Activated B cell treated with CpG ODN at 0.5 μM for 24 hours (primary cell): ENCODE measurements around the gene RPL27. TPM values are rescaled to one million over a fixed set of nuclear protein-coding genes. Genes with fewer than 3 reads are reported as not detected.

ENCODE experiments used
- ATAC-seq: fragments of 200-7000 bp; cut with Tn5 transposase; one replicate; pipeline ENCODE4 v1.10.0; 2021; ENCODE audit warnings: low read depth, mild to moderate bottlenecking, moderate library complexity
- CTCF ChIA-PET: fragments of 350-600 bp; sonication (Branson Sonifier 250); formaldehyde crosslinking; loops from one replicate; lab custom pipeline; 2021; ENCODE audit warnings: antibody characterized with exemption; lab: Charles Lee
- POLR2A ChIA-PET: fragments of 350-600 bp; sonication (Branson Sonifier 250); formaldehyde crosslinking; loops from one replicate; lab custom pipeline; 2021; ENCODE audit warnings: antibody characterized with exemption; lab: Charles Lee
- DNase-seq: peaks from one replicate; pipeline ENCODE4 v3.0.0; 2022
- H3K27ac Mint-ChIP-seq: one replicate; pipeline ENCODE4 v1.8.0; 2020; ENCODE audit warnings: mixed read lengths
- H3K27me3 Mint-ChIP-seq: one replicate; pipeline ENCODE4 v1.8.0; 2021; ENCODE audit warnings: mixed read lengths
- H3K36me3 Mint-ChIP-seq: one replicate; pipeline ENCODE4 v1.8.0; 2021; ENCODE audit warnings: low read depth, mixed read lengths
- H3K4me1 Mint-ChIP-seq: one replicate; pipeline ENCODE4 v1.8.0; 2021; ENCODE audit warnings: mixed read lengths
- H3K4me3 Mint-ChIP-seq: one replicate; pipeline ENCODE4 v1.8.0; 2020; ENCODE audit warnings: mild to moderate bottlenecking, mixed read lengths
- H3K9me3 Mint-ChIP-seq: one replicate; pipeline ENCODE4 v1.8.0; 2020; ENCODE audit warnings: mixed read lengths
- intact Hi-C: fragments of 100-400 bp; cut with micrococcal nuclease; formaldehyde crosslinking; loops from one replicate; pipeline ENCODE4 v1.15.1; 2024
- total RNA-seq: library from RNA; stranded (reverse); gene quantifications from 2 replicates; pipeline ENCODE4 v1.2.3, GENCODE V29; 2022
- TF ChIP-seq, protein P1 (sequence below): fragments of 200-600 bp; IDR thresholded peaks from one replicate; pipeline ENCODE4 v1.8.0; 2022; ENCODE audit warnings: antibody characterized with exemption, mild to moderate bottlenecking

The RPL27 gene
- 1,189 and 1,266 TPM in 2 replicates for total RNA-seq

DNA sequence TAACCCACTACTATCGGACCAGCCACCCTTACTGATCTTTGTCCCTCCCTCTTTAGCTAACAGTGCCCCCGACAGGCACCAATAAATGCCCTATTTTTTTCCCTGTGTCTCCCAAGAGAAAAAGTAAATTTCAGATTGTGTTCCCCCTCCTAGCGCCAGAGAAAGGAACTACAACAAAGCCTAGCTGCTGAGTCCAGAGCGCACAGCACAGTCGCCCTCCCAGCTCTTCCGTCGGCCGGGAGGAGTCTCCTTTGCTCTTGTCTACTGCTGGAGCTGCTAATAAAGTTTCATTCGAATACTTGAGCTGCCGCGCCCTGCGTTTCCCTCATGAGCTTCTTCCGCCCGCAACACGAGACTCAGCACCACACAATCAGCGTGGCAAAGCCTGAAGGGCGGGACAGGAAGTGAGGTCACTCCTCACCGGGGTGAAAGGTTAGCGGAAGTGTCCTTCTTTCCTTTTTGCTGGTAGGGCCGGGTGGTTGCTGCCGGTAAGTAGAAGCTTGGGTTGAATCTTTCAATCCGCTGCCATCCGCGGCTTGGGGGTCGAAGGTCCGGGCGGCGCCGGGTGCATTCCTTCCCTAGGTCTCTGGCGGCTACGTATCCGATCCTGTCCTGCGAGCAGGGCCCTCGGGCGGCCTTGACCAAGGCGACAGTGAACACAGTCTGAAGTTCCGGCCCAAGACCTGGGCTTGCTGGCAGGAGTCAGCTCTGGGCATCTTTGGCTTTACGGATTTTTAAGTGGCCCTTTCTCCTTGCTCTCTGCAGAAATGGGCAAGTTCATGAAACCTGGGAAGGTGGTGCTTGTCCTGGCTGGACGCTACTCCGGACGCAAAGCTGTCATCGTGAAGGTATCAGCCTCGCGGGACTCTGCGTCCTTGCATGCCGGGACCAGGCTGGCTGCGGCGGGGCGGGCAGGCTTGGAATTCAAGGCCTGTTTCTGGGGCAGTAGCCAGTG lies at the start of gene RPL27:
Gene RPL27, plus strand, starts transcription at position 436 of the 955 bp plus-strand sequence. Its CDS starts 332 bp downstream, at position 768.
- TF ChIP-seq, protein P1, sequence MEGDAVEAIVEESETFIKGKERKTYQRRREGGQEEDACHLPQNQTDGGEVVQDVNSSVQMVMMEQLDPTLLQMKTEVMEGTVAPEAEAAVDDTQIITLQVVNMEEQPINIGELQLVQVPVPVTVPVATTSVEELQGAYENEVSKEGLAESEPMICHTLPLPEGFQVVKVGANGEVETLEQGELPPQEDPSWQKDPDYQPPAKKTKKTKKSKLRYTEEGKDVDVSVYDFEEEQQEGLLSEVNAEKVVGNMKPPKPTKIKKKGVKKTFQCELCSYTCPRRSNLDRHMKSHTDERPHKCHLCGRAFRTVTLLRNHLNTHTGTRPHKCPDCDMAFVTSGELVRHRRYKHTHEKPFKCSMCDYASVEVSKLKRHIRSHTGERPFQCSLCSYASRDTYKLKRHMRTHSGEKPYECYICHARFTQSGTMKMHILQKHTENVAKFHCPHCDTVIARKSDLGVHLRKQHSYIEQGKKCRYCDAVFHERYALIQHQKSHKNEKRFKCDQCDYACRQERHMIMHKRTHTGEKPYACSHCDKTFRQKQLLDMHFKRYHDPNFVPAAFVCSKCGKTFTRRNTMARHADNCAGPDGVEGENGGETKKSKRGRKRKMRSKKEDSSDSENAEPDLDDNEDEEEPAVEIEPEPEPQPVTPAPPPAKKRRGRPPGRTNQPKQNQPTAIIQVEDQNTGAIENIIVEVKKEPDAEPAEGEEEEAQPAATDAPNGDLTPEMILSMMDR, result peak; percentile 78
- ChIA-PET POLR2A (interaction anchor here (0.5 to 4.4 kb wide), 50 partner anchors 8 to 980 kb away, joined by 3 to 124 read pairs (median 6); partner anchors contain the start of genes AARSD1, AOC2, BECN1 and BRCA1), CTCF (interaction anchor here (0.7 to 2.5 kb wide), 23 partner anchors 8 to 420 kb away, joined by 3 to 19 read pairs (median 6); partner anchors contain the start of genes AARSD1, BECN1, IFI35 and NBR1)
- ATAC-seq, result peak; percentile 95
- Mint-ChIP-seq H3K4me1 (peaks cover 31% of the 10 kb centered on the region), H3K36me3 (peaks cover 60% of the 10 kb centered on the region), H3K27ac (peak within 1 kb of the TSS; percentile 97), H3K27me3 (no peaks in the 10 kb centered on the region), H3K9me3 (no peaks in the 10 kb centered on the region), H3K4me3 (peak within 1 kb of the TSS; percentile 98)
- intact Hi-C loops, result loop anchor here (1.0 to 2.0 kb wide), 13 partner anchors 8 to 486 kb away; partner anchors contain the start of genes AARSD1, BECN1, BRCA1 and IFI35
- DNase-seq, result peak; percentile 95

DNA sequence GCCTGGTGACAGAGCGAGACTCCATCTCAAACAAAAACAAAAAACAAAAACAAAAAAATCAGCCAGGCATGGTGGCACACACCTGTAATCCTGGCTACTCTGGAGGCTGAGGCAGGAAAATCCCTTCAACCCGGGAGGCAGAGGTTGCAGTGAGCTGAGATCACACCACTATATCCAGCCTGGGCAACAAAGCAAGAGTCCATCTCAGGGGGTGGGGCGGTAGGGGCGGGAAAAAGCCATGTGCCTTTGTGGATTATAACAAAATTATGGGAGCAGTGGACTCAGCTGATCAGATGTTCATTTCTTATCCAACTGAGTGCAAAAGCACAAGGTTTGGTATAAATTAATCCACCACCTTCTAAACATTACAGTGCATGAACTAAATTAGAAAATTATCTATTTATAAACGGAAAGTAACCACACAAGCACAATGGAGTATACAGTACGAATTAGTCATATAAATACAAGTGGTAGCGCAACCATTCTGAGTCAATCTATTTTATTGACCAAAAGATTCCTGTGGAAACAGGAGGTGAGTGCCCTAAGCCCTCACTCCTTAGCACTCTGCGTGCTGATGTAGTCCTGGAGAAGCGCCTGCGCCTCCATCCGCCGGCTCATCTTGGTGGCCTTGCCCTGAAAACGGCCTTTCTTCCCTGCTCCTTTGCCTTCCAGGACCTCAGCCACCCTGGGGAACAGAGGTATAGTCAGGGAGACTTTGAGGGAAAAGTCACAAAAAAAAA lies 48.0 kb upstream of the RPL27 start:
- Mint-ChIP-seq H3K27ac (no peak overlapping the region), H3K4me1 (no peaks in the 10 kb centered on the region), H3K27me3 (no peaks in the 10 kb centered on the region), H3K36me3 (peaks cover 67% of the 10 kb centered on the region), H3K9me3 (no peaks in the 10 kb centered on the region), H3K4me3 (no peak overlapping the region)
- ATAC-seq (no peak), DNase-seq (no peak)
- intact Hi-C loops, result no loop called here
- TF ChIP-seq, protein P1, result no peak
- ChIA-PET CTCF (no interaction called here), POLR2A (no interaction called here)

DNA sequence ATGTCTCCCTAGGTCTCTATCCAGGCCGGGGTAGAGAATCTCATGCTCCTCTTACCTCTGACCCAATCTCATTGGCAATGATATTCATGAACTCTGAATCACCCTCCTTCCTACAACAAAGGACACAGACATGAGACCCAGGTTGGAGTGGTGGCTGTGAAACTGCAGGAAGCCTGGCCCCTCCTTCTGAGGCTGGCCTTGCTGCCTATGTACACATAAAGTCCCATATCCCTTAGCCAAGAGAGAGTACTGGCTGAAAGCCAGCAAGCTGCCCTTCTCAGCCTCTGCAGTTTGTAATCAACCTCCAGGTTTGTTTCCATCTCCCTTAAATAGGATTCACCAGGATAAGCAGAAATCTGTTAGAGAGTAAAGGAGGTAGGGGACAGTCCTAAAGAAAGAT lies 44.5 kb upstream of the RPL27 start:
- Mint-ChIP-seq H3K4me1 (no peaks in the 10 kb centered on the region), H3K36me3 (peaks cover 82% of the 10 kb centered on the region), H3K9me3 (no peaks in the 10 kb centered on the region), H3K27ac (no peak overlapping the region), H3K4me3 (no peak overlapping the region), H3K27me3 (no peaks in the 10 kb centered on the region)
- ChIA-PET POLR2A (interaction anchor here (0.6 kb wide), 1 partner anchor 245 kb away, joined by 3 read pairs; no protein-coding TSS in a partner anchor), CTCF (no interaction called here)
- intact Hi-C loops, result no loop called here
- DNase-seq, result no peak
- TF ChIP-seq, protein P1, result no peak
- ATAC-seq, result no peak

DNA sequence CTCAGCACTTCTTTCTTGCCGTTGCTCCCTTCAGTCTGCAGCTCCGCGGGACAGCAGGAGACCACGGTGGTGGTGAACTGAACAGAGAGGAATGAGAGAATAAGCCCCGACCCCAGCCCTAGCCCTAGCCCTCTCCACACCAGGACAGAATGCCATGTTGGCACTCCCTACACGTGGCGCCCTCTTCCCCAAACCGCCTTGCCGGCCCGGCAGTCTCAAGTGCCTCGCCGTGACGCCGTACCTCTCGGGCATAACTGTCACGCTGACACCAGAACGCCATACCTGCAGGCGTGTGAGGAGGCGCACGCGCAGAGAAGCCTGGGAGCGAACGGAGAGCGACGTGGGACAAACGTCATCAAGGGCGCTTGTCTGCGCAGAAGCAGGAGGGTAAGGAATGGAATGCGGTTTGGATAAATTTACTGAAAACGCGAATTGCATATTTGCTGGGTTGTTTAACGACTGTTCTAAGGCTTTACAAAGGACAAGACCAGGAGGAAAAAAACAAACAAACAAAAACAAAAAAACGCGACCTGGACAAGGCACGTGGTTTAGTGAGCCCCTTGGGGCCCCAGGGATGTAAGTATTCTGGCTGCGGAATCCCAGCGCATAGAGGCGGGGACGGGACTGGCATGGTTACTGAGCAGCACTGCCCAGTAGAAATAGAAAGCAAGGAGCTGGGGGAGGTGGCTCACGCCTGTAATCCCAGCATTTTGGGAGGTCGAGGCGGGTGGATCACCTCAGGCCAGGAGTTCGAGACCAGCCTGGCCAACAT lies 33.9 kb upstream of the RPL27 start, which contains the start of gene AARSD1:
Gene AARSD1, minus strand, starts transcription at position 294 of the 772 bp plus-strand sequence. Its CDS starts 14 bp downstream, at position 280.
- Mint-ChIP-seq H3K27me3 (no peaks in the 10 kb centered on the region), H3K36me3 (peaks cover 44% of the 10 kb centered on the region), H3K4me1 (peaks cover 14% of the 10 kb centered on the region), H3K9me3 (no peaks in the 10 kb centered on the region), H3K27ac (peak within 1 kb of the TSS; percentile 87), H3K4me3 (peak within 1 kb of the TSS; percentile 97)
- ChIA-PET CTCF (interaction anchor here (2.0 kb wide), 1 partner anchor 34 kb away, joined by 11 read pairs; the partner anchor contains the start of gene RPL27), POLR2A (interaction anchor here (0.5 to 3.1 kb wide), 11 partner anchors 10 to 351 kb away, joined by 3 to 49 read pairs (median 4); partner anchors contain the start of genes IFI35, PTGES3L, RPL27 and RUNDC1)
- TF ChIP-seq, protein P1, result no peak
- peak; percentile 79 for DNase-seq
- ATAC-seq, result peak; percentile 94
- intact Hi-C loops, result loop anchor here (1.0 kb wide), 3 partner anchors 16 to 34 kb away; partner anchors contain the start of genes PTGES3L, RPL27 and RUNDC1
